Renal cortex interstitium (tissue), 11 donors: Measurements from ENCODE around the gene MSL3B.

Experiments
- DNase-seq, 11 donors: peaks; one replicate each; pipeline ENCODE4 v3.0.0-alpha.2; 2013; ENCODE audit warnings: low read depth in 9 of 11, low spot score in 4 of 11; ENCODE audit errors: extremely low read depth in 1 of 11

Gene MSL3B

GRCh38 chr2:233854241-233854981 lies 13.8 kb downstream of the MSL3B start, which contains the start of gene HJURP:
TSS of gene HJURP (minus strand) at chr2:233854535. CDS start at chr2:233854500, 35 bp downstream.
- peak; percentile 83 to 95 (median 92) for DNase-seq

DNA sequence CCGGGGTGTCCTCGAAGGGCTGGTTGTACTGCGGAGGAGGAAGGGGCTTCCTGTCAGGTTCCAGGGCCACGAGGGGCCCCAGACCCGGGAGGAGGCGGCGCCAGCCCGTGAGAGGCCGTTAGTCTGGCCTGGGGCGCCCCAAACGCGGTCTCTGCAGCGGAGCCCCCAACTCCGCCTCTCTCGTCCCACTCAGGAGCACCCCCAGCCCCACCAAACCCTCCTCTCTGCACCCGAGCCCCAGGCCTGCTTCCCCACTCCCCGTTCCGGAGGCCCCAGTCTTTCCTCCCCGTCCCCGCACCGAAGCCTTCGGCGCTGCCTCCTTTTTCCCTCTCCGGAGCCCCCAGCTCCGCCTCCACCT lies 14.3 kb downstream of the MSL3B start:
- no peak for DNase-seq

DNA sequence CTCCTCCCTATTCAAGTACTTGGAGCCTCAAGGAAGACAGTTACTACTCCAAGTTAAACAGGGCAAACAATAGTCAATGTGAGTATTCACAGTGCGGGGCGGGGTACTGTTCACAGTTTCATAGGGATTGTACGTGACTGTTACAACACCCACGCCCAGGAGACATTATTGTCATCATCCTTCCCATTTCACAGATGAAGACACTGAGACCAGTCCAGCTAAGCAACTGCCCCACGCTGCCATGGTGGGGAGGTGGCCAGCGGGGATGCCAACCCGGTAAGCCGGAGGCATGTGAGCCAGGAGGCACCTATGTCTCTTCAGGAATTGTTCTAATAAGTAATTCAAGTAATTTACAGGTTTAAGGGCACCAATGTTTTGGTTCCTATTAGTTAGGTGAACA lies 14.8 kb downstream of the MSL3B start:
- no peak for DNase-seq

- DNase-seq: no peak
These were observed 16.1 kb downstream of the MSL3B start for GRCh38 chr2:233852056-233852455.

DNA sequence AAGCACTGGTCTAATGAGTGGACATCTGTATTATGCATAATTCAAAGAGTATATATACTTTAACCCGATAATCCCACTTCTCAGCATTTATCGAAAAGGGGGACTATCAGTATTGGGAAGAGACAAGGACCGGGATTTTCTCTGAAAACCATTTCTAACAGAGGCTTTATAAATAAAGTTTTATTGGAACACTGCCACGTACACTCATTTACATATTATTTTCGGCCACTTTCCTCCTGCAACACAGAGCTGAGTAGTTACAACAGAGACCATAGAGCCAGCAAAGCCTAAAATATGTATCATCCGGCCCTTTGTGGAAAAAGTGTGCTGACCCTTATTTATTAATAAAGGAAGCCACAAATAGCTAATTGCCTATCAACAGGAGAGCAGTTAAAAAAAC lies 17.0 kb downstream of the MSL3B start:
- no peak for DNase-seq

DNA sequence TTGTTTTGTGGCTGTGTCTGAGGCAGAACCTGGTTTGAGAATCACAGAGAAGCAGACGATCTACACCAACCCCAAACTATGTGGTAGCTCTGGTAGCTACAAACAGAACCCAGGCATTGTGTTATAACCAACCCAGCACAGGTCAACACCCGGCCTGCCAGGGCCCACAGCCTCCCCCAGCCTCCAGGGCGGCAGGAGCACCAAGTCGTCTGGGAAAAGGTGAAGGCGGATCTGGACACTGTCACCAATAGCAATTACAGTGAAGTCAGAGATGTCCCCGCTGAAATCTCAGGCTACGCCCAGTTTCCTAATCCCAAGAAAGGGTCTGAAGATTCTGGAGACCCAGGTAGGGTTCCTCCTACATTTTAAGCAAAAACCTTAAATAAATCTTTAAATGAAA lies 17.4 kb downstream of the MSL3B start:
- DNase-seq: no peak

DNA sequence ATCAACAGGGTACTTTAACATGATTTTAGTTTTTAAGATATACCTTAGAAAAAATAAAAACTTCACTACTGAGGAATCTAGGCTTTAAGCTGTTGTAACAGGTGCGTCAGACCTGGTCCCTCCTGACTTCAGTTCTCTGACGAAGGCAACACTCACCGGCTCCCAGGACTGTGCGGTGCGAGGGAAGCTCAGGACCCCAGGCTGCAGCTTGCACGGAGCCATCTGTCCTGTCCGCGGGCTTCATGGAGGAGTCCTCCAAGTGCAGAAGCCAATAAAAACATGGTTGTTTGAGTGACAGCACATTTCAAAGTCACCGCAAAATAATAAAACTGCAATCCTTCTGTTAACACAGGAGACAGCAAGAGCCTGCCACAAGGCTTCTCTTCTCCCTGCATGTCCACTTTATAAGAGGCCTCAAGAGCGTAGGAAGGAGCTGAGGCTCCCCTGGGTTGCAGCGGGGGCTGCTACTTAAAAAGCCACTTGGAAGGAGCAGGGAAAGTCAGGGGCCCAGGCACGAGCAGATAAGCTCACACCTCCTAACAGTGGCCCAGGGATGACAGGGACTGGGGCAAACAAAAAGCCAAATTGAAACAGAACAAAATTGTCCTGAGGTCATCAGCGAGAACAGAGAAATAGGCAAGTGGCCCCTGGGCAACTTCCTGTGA lies 18.4 kb downstream of the MSL3B start:
- no peak for DNase-seq

DNA sequence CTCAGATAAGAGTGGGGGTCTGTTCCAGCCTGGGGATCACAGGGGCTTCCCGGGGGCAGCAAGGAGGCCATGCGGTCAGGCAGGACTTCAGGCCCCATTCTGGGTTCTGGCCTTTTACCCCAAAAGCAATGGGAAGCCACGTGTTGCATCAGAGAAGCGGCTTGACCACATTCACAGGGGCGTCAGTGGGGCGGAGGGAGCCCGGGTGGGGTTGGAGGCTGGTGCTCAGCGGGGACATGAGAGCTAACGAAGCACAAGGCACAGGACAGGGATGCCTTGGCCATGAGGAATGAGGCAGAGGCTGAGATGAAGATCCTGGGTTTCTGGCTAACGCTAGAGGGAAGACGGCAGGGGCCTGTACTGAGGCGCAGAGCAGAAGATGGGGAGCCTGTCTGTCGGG lies 19.9 kb downstream of the MSL3B start:
- no peak for DNase-seq

DNA sequence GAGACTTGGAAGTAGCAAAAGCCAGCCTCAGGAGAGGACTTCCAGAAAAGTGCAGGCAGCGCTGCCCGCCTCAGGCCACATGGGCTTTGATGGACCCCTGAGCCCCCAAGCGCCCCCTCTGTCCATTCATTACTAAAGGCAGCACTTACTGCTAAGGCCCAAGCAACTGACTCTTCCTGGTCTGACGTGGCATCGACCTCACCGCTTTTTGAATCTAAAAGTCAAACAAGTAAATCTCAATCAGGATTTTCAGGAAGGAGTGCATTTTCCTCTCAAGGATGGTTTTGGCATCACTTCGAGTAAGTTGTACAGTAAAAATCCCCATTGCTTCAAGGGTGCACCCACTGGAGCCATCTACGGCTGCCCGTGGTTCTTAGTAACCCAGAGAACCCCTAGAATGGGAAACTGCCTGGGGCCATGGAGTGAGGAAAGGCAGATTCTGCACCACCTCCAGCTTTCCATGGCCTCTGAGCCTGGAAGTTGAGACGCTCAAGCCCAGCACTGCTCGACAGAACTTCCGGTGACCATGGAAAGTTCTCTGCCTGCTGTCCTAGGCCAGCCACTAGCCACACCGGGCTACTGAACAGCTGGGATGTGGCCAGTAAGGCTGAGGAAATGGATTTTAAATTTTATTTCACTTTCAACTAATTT lies 20.8 kb downstream of the MSL3B start:
- no peak for DNase-seq

DNA sequence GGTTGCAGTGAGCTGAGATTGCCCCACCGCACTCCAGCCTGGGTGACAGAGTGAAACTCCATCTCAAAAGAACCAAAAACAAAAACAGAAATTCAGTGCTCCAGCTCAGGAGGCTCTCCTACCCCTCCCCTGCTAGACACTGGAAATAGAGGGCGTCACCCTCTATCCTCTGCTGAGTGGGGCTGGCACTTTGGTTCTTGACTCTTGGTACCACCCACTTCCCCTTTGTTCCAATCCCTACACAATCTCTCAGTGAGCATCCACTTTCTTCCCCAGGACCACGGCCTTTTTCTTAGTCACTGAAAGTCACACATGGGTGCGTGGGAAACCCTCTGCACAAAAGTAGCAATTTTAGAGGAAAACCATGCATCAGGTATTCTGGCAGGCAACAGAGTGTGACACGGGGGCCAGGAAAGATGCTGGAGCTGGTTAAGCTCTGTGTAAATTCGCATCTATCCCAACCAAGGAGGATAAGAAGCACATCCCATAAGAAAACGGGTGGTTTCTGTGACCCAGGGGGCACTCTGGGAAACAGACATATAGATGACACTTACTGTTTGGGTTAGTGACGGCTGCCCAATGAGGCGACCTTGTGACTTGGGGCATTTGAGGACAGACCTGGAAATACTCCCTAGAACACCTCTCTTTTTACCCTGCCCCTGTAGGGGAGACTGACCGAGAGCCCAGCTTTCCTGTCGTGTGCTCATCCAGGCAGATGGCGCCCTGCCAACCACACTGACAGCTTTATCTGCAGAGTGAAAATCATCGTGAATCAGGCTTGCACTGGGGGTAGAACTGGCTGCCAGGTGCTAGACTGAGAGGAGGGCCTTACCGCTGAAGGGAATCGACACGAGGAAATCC lies 21.6 kb downstream of the MSL3B start:
- no peak for DNase-seq

- DNase-seq: no peak
These were observed 22.7 kb downstream of the MSL3B start for GRCh38 chr2:233845301-233846060.

DNA sequence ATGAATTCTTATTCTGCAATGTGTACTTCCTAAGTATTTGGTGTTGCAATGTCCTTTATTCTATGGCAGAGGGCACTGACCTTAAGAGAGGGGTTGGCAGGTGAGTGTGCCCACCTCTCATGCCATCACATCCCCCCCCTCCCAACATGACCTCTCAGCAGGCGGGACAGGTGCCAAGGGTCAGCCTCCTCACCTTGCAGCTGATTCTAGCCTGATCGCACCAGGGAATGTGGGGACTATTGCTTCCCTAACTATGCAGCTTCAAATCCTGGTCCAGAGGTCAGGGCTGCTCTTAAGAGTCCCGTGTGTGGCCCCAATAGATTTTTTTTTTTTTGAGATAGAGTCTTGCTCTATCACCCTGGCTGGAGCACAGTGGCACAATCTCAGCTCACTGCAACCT lies 23.4 kb downstream of the MSL3B start:
- no peak for DNase-seq

- no peak for DNase-seq
These were observed 23.9 kb downstream of the MSL3B start for GRCh38 chr2:233844064-233844807.

GRCh38 chr2:233841183-233841582 lies 27.0 kb downstream of the MSL3B start:
- no peak for DNase-seq

DNA sequence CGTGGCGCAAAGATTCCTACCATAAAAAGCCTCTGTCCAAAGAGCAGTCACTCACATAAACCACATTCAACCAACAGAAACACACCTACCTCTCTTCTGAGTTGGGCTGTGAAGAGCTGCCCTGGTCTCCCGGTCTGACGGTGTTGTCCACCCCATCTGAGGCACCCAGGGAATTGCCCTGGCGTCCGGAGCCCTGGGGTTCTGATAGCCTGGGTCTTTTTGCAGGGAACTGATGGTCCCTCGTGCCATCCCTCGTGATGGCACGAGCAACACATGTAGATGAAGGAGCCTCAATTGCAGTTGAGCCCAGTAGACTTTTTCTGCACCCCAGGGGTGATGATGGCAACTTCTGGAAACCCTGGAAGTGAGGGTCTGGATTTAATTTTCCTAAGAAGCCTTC lies 27.7 kb downstream of the MSL3B start:
- no peak for DNase-seq

- DNase-seq: no peak
These were observed 28.8 kb downstream of the MSL3B start for GRCh38 chr2:233839447-233839820.

DNA sequence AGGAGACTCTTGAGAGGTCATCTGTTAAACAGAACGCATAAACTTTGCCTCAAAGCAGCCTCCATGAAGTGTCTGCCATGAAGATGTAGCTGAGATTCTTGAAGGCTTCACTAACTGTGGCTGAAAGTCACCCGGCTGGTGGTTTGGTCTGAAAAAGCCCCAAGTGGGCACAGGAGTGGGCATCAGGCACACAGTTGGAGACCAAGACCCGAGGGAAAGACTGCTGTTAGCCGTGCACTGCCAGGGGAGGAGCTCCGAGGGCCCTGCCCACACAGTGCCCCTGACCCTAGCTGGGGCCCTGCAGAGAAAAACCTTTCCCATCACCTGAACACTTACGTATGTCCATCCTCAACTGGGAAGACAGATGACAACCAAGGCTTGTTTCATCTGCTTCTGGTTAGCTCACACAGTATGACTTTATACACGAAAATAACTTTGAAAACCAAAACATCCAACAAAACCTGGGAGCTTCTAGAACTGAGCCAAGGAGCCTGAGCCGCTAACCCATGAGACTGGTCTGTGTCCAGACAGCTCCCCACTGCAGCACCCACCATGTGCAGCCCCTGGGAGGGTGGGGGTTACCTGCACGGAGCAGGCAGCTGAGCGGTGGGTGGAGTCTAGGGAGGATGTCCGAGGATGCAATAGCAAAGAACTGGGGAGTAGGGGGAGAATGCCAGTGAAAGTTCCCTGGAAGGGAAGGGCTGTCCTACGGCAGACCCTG lies 29.3 kb downstream of the MSL3B start:
- no peak for DNase-seq

DNA sequence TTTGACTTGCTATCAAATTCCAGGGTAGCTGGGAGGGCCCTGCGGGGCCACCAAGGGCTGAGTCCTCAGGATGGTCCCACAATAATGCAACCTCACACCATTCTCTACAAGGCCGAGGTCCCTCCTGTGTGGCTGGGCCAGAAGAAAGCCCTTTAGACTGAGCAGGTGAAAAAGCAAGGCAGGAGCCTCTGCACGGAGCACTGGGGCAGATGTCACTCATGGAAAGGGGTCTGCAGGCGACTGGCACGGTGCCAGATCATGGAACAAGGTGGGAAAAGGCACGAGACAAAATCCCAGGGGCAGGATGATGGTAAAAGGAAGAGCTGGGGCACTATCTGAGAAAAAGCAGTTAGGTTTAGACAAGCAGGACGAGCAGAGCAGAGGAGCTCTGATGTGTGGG lies 29.9 kb downstream of the MSL3B start:
- no peak for DNase-seq
